Stimulated activated naive CD4-positive, alpha-beta T cell treated with Interleukin-2 at 50 U/mL for 16 hours (primary cell): ENCODE measurements around the gene CDK13.

Experiments used
- DNase-seq: peaks from one replicate; lab custom pipeline; 2025; lab: John Stamatoyannopoulos, UW

The CDK13 gene

DNA sequence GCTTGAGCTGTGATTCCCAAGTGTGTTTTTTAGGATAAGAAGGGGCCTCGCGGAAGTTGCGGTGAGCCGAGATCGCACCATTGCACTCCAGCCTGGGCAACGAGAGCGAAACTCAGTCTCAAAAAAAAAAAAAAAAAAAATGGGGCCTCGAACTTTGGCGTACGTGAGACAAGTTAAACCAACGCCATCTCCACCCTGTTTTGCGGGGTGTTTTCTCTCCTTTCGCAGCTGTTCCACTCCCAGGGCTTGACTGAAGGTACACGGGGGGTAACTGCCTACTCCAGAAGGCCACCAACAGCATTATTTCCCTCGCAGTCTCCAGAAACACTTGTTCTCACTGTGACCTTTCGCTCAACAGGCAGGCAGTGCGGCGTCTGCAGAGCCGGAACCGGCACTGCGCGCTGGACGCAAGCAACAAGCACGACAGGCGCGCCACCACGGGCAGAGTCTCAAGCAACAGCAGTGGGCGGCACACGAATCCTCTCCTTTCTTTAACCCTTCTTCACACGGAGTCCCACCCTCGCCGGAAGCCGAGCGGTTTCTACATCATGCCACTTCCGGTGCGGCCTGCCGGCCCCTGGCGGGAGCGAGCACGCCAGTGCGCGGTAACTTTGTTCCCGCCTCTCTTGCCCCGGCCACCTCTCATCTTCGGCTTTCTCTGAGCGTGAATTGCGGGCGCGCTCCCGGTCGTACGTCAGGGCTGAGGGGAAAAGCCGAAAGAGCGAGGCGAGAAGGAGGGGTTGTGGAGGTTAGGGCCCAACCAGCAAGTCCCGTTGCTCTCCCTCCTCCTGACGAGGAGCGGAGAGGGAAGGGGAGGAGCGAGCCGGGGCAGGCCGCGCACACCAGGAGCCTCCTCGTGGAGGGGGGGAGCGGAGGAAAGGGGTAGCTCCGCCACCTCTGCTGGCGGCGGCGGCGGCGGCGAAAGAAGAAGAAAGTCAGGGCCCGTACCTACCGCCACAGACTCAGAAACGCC is 814 bp upstream of the CDK13 start:
- peak; percentile 98 for DNase-seq

DNA sequence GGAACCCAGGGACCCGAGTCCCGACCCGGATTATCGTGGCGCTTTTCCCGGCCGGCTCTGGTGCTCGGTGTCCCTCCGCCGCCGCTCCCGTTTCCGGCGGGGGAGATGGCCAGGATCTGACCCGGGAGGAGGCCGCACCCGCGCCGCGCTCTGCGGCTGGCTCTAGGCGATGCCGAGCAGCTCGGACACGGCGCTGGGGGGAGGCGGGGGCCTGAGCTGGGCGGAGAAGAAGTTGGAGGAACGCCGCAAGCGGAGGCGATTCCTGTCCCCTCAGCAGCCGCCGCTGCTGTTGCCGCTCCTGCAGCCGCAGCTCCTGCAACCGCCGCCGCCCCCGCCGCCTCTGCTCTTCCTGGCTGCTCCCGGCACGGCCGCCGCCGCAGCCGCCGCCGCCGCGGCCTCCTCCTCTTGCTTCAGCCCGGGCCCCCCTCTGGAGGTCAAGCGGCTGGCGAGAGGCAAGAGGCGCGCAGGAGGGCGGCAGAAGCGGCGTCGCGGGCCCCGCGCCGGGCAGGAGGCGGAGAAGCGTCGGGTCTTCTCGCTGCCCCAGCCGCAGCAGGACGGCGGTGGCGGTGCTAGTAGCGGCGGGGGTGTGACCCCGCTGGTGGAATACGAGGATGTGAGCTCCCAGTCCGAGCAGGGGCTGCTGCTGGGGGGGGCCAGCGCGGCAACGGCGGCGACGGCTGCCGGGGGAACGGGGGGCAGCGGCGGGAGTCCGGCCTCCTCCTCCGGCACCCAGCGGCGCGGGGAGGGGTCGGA is 593 bp downstream of the CDK13 start:
- peak; percentile 36 for DNase-seq

DNA sequence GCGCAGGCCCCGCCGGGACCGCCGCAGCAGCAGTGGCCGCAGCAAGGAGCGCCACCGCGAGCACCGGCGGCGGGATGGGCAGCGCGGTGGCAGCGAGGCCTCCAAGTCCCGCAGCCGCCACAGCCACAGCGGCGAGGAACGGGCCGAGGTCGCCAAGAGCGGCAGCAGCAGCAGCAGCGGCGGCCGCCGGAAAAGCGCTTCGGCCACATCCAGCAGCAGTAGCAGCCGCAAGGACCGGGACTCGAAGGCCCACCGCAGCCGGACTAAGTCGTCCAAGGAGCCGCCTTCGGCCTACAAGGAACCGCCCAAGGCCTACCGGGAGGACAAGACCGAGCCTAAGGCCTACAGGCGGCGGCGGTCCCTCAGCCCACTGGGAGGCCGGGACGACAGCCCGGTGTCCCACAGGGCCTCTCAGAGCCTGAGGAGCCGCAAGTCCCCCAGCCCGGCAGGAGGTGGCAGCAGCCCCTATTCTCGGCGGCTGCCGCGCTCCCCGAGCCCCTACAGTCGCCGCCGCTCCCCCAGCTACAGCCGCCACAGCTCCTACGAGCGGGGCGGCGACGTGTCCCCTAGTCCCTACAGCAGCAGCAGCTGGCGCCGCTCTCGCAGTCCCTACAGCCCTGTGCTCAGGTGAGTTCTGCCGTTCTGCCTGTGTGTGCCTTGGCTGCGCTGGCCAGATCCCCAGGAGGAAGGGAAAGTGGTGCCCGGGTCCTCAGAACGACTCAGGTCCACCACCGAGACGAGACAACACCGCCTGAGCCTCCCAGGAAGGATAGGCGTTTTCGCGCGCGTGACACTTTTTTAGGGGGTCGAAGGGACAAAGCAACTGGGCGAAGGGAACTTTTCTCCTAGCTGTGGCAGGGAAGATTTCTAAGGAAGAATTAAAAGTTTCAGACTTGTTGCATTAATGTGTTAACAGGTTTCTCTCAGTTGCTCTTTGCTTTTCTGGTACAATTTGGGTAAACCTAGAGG is 1.5 kb downstream of the CDK13 start:
- peak; percentile 59 for DNase-seq

DNA sequence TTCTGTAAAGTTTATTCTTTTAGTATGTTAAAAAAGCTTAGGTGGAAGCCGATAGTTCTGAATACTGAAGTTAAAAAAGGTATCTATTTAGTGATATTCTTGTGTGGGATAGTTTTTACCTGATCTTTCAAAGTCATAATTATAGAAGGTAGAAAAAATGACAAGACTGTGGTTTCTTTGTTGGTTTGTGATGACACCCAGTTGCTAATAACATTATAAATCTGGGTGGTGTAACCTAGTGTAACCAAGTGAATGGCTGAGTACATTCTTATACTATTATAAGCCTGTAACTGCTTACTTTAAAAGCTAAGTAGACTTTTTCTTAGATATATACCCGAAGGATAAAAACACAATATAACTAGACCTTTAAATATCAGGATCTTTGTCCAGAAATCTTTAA is 2.3 kb downstream of the CDK13 start:
- no peak for DNase-seq

DNA sequence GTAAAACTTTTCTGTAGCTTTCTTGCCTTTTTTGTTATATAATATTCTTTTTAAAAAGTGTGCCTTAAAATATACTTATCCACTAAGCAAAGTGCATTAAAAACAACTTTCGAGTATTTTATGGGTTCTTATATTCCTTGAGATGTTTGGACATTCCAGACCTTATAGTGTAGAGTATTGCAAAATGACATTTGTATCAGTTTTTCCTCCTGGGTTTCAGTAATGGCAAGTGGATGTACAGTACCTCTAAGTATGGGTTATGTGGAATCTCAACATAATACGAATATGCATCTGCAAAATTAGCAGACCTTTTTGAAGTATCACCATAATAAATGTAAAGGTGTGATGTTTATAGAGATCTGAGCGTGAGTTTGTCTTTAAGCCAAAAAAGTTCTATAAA is 2.7 kb downstream of the CDK13 start:
- no peak for DNase-seq

DNA sequence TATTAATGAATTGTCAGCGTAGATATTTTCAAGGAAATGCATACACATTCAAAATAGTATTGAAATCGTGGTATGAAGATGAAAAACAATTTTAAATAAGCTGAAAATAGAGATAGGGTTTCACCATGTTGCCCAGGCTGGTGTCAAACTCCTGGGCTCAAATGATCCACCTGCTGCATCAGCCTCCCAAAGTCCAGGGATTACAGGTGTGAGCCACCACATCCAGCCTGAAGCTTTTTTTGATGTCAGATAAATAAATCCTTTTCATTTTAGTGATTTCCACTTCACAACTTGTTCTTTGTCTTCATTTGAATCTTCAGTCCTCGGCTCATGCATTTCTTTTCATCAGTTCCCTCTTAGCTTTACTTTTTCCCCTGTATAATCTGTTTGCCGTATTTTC is 4.6 kb downstream of the CDK13 start:
- no peak for DNase-seq

DNA sequence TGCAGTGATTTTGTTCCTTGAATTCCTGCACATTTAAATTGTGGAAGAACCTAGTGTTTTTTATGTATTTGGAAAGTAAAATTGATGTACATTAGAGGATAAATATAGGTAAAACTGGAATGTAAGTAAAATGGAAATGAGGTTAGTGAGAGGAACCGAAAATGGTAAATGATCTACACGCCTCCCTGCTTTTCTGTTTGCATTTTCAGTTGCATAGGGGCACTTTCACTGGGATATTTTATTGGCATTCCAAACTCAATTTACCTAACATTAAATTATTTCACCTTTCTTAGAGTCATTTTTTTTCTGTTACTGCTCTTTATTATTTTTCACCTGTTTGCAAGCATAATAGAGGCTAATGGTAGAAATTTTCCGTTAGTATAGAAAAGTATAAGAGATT is 8.0 kb downstream of the CDK13 start:
- DNase-seq = no peak

DNA sequence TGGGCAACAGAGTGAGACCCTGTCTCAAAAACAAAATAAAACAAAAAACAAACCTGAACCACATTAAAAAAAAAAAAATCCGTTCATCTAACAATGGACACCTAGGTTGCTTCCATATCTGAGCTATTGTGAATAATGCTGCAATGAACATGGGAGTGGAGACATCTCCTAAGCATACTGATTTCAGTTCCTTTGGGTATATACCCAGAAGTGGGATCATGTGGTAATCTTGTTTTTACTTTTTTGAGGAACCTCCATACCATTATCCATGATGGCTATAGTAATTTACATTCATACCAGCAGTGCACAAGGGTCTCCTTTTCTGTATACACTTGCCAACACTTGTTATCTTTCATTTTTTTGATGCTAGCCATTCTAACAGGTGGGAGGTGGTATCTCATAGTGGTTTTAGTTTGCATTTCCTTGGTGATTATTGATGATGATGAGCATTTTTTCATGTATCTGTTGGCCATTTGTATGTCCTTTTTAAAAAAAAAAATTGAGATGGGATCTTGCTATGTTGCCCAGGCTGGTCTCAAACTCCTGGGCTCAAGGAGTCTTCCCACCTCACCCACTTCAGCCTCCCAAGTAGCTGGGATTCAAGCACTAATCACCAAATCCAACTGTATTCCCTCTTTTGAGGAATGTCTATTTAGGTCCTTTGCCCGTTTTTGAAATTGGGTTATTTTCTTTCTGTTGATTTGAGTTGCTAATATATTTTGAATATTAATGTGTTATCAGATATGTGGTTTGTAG is 17.5 kb downstream of the CDK13 start:
- no peak for DNase-seq

DNA sequence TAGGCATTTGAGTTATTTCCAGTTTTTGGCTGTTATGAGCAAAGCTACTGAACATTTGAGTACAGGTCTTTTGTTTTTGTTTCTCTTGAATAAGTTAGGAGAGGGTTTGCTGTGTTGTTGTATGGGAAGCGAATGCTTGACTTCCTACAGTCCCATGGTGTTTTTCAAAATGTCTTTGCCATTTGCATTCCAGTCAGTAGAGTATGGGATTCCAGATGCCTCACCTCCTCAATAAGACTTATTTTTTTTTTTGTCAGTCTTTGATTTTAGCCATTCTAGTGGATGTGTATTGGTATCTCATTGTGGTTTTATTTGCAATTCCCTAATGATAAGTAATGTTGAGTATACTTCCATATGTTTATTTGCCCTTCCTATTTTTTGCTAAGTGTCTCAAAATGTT is 19.4 kb downstream of the CDK13 start:
- no peak for DNase-seq

DNA sequence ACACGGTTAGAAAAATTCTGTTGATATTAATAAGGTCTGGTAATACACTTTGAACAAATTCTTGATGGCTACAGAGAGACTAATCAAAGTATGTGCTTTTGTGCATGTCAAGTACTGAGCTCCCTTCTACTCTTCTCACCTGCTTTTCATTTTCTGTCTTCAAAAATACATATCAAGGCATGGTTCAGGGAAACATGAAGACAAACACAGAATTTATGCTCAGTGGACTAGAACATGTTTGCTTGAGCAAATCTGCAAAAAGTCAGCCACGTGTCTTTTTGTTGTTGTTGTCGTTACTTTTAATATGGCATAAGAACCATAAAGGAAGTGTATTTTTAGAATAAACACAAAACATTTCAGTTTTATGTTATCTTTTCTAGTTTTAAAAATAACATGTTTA is 21.9 kb downstream of the CDK13 start:
- no peak for DNase-seq

DNA sequence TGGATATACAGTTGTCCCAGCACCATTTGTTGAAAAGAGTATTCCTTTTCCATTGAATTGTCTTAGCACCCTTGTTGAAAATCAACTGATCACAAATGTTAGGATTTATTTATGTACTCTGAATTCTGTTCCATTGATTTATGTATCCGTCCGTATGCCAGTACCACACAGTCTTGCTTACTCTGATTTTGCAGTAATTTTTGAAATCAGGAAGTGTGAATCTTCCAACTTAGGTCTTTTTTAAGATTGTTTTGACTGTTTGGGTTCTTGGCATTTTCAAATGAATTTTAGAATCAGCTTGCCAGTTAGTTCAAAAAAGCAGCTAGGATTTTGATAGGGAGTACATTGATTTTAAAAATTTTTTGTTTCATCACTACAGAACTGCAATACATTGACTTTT is 23.7 kb downstream of the CDK13 start:
- DNase-seq = no peak

DNA sequence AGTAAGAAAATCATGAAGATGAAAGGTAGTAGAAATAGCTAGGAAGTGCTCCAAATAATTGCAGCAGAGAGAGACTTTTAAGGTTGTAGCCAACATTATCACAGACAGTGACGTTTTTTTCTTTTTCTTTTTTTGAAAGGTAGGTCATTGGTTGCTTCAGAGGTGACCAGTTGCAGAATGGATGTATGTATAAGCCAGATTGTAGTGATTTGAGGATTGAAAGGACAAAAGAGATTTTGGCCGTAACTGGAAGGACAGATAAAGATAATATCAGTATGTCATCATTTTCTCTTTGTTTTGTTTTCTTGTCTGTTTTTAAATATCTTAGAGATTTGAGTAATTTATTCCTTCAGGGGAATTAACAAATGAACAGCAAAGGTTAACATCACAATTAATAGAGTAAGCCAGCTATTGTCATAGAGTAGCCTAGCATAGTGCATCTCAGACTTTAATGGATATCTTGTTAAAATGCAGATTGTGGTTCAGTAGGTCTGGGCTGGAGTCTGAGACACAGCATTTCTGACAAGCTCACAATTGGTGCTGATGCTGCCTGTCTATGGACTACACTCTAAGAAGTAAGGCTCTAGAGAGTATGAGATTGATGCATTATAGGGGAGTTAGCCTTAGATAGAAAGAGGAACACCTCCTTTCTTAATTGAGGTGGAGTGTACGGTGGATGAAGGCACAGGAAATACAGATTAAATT is 28.3 kb downstream of the CDK13 start:
- no peak for DNase-seq

DNA sequence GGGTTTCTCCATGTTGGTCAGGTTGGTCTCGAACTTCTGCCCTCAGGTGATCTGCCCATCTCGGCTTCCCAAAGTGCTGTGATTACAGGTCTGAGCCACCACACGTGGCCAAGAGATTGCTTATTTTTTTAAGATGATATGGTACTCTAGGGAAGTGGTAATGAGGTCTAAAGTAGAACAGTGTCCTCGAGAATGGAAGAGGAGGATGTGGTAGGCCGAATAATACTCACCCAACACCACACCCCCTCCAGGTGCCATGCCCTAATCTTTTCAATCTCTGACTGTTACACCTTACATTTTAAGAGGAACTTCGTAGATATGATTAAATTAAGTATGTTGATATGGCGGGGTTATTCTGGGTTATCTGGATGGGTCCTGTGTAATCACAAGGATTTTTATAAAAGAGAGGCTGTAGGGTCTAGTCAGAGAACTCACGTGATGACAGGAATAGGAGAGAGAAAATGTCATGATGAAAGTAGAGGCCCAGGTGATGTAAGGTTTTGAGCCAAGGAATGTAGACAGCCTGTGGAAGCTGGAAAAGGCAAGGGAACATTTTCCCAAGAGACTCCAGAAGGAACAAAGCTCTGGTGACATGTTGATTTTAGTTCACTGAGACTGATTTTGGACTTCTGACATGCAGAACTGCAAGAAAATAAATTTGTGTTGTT is 29.5 kb downstream of the CDK13 start:
- DNase-seq = no peak

DNA sequence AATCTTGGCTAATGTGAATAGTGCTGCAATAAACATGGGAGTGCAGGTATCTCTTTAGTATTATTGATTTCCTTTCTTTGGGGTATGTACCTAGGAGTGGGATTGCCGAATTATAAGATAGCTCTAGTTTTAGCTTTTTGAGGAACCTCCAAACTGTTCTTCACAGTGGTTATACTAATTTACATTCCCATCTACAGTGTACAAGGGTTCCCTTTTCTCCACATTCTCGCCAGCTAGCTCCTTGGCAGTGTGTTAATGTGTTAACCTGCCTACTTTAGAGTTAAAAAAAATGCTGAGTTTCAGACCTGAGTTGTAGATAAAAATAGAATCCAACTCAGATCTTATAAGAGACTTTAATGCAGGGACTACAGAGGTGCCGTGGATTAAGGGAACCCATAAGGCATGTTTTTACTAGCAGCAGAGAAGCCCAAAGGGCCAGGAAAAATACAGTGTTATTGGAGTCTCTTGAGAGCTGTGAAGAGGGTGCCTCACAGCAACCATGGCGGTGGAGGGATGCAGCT is 35.4 kb downstream of the CDK13 start:
- DNase-seq = no peak

DNA sequence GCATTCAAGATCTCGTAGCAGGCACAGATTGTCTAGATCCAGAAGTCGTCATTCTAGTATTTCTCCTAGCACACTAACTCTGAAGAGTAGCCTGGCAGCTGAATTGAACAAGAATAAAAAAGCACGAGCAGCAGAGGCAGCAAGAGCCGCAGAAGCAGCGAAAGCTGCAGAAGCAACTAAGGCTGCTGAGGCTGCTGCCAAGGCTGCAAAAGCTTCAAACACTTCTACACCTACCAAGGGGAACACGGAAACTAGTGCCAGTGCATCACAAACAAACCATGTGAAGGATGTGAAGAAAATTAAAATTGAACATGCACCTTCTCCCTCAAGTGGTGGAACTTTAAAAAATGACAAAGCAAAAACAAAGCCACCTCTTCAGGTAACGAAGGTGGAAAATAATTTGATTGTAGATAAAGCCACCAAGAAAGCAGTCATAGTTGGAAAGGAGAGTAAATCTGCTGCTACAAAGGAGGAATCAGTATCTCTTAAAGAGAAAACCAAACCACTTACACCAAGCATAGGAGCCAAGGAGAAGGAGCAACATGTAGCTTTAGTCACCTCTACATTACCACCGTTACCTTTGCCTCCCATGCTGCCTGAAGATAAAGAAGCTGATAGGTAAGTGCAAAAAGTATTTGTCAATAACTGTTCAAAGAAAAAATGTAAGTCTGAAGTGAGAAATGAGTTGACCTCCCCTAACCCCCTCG is 37.7 kb downstream of the CDK13 start:
- no peak for DNase-seq

DNA sequence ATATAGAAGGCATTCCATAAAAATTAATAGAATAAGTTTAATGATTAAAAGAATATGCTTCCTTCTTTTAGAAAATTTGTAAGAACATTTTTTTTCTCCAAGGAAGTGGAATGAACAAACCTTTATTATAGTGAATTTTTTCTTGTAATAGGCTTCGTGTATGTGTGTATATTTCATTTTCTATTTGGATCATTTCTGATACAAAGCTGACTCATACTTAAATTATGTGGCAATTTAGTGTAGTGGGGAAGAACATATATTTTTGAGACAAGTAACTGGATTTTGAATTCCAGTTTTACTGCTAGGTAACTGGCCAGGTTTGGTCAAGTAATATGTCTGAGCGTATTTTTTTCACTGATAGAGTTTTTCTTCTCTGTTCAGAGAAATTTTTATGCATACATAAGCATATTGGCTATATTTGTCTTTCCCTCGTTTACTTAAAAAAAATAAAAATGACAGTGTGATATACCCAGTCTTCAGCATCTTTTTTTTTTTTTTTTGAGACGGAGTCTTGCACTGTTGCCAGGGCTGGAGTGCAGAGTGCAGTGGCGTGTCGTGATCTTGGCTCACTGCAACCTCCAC is 50.8 kb downstream of the CDK13 start:
- DNase-seq = no peak

DNA sequence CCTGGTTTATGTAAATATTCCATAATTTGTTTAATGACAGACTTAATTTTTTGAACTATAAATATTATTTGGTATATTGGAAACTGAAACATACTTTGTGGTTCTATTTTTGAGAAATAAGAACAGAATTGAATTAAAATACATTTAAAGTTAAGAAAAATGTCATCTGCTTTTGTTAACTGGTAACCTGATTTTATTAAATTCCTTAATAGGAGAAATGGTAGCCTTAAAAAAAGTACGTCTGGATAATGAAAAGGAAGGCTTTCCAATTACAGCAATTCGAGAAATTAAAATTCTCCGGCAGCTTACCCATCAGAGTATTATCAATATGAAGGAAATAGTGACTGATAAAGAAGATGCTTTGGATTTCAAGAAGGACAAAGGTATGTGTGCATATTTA is 51.6 kb downstream of the CDK13 start:
- DNase-seq = no peak

DNA sequence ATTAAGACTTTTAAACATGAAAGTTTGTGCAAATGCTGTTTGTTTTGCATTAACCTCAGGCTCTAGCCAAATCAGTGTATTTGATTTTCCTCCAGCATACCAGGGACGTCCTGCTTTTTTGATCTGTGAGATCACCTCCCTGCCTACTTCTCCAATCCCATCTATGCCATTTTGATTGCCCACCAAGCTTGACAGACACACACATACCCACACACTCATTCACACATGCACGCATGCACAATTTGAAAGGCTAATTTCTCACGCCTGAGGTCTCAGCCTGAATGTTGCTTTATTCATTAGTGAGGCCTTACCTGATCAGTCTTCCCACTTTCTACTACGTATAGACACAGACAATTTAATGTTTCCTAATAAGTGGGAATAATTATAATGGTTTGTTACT is 53.5 kb downstream of the CDK13 start:
- no peak for DNase-seq
